Hair follicle dermal papilla cell (primary cell): ENCODE data around the gene MCM6. TPM values are rescaled to one million over a fixed set of nuclear protein-coding genes. Genes with fewer than 3 reads are reported as not detected.

Experiments
- small RNA-seq: library from RNA; depleted of rRNA; stranded (forward); fragments of <200 nt; gene quantifications from one replicate; pipeline ENCODE3, GENCODE V24; 2012
- total RNA-seq: library from RNA; depleted of rRNA; stranded (reverse); fragments of >200 nt; gene quantifications from 2 replicates; pipeline ENCODE4 v1.2.3, GENCODE V29; 2012

MCM6 gene
- total RNA-seq, result 8.3 and 9.7 TPM in 2 replicates

GRCh38 chr2:135876066-135876711, at the start of gene MCM6:
MCM6 (minus strand) TSS chr2:135876443; CDS start chr2:135876365, 78 bp downstream.

DNA sequence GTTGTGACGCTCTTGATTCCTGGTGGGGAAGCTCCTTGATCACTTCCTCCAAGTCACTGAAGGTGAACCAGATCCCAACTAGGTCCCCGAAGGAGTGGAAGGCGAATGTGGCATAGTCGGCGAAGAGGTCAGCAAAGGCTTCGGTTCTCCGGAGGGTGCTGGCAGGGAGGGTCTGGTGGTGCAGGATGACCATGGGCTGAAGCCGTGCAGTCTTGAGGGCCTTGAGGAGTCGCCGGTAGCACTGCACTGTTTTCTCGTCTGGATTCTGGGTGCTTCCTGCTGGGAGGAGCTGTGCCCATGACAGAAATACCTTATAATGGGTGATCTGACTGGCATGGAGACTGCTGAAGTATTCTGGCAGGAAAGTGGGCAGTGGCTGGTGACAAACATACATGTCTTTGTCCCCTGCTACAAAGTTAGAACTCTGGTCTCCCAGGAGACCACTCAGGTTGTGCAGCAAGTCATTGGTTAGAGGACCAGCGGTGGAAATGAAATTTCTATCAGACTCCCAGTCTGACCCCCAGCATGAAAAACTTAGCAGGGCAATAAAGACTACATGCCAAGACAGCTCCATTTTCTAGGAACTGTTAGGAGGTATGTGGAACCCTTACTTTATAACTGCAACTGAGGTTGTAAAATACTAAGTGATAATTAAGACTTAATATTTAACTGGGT, 39.5 kb downstream of the MCM6 start, which contains the start of gene LCT:
Gene LCT, minus strand, starts transcription at position 589 of the 675 bp plus-strand sequence. Its CDS starts 15 bp downstream, at position 574.

Small RNA genes within 50 kb of the gene (small RNA-seq; reads per million reads assigned to genes)
- gene RF00019, result not detected

Other genes with a start within 250 kb of the MCM6 start
- 67.6 and 81.3 TPM in 2 replicates for gene UBXN4, start 134.6 kb downstream of the MCM6 start, total RNA-seq
- under 0.01 TPM in 1 of 2 replicates, not detected in the other for gene LCT, start 39.3 kb downstream of the MCM6 start, total RNA-seq
- 88.9 and 90.2 TPM in 2 replicates for gene DARS1, start 109.2 kb upstream of the MCM6 start, total RNA-seq
- not detected in 2 replicates for gene CXCR4, start 241.7 kb upstream of the MCM6 start, total RNA-seq